NCI-H2029 (cell line): Measurements from ENCODE around the gene ARHGAP33.

Source experiments
- DNase-seq: peaks from one replicate; lab custom pipeline; 2025; lab: John Stamatoyannopoulos, UW

Gene ARHGAP33

GRCh38 chr19:35740423-35741202 lies 34.8 kb upstream of the ARHGAP33 start:
- peak; percentile 97 for DNase-seq

GRCh38 chr19:35741203-35741515 lies 34.2 kb upstream of the ARHGAP33 start:
- no peak for DNase-seq

- DNase-seq: no peak
These were observed 33.1 kb upstream of the ARHGAP33 start, which contains the start of gene IGFLR1 for GRCh38 chr19:35742121-35742724. Gene IGFLR1, minus strand, starts transcription at chr19:35742452. Its CDS starts 1,272 bp downstream, at chr19:35741180.

- no peak for DNase-seq
These were observed 31.5 kb upstream of the ARHGAP33 start for GRCh38 chr19:35743640-35744429.

- peak; percentile 97 for DNase-seq
These were observed 30.7 kb upstream of the ARHGAP33 start for GRCh38 chr19:35744430-35745327.

GRCh38 chr19:35745328-35746086 lies 29.9 kb upstream of the ARHGAP33 start, which contains the start of the genes PSENEN and U2AF1L4:
Gene PSENEN, plus strand, starts transcription at chr19:35745651. Its CDS starts 280 bp downstream, at chr19:35745931.
Gene U2AF1L4, minus strand, starts transcription at chr19:35745418. Its CDS starts 27 bp downstream, at chr19:35745391.
- peak; percentile 99 for DNase-seq

- no peak for DNase-seq
These were observed 29.3 kb upstream of the ARHGAP33 start for GRCh38 chr19:35746087-35746462.

- DNase-seq: no peak
These were observed 28.8 kb upstream of the ARHGAP33 start for GRCh38 chr19:35746531-35746930.

- DNase-seq: peak; percentile 99
These were observed 27.0 kb upstream of the ARHGAP33 start, which contains the start of gene LIN37 for GRCh38 chr19:35748106-35749020. Gene LIN37, plus strand, starts transcription at chr19:35748576. Its CDS starts 149 bp downstream, at chr19:35748725.

GRCh38 chr19:35750167-35750566 lies 25.2 kb upstream of the ARHGAP33 start:
- no peak for DNase-seq

GRCh38 chr19:35751839-35752745 lies 23.3 kb upstream of the ARHGAP33 start:
- DNase-seq: no peak

- no peak for DNase-seq
These were observed 22.5 kb upstream of the ARHGAP33 start for GRCh38 chr19:35752746-35753350.

- DNase-seq: no peak
These were observed 21.6 kb upstream of the ARHGAP33 start for GRCh38 chr19:35753634-35754369.

GRCh38 chr19:35754370-35755130 lies 20.8 kb upstream of the ARHGAP33 start:
- DNase-seq: no peak

- no peak for DNase-seq
These were observed 20.2 kb upstream of the ARHGAP33 start for GRCh38 chr19:35755131-35755549.

- DNase-seq: no peak
These were observed 19.6 kb upstream of the ARHGAP33 start for GRCh38 chr19:35755550-35756376.
